NB4 (cell line): ENCODE data around the gene CPNE5.
A peak's percentile ranks its signal among the peaks of the same experiment; 100 is the strongest.

ENCODE experiments used
- DNase-seq: peaks from one replicate; pipeline ENCODE4 v3.0.0; 2010; ENCODE audit warnings: low read depth
- H3K4me3 ChIP-seq: one replicate; pipeline ENCODE4 v1.5.1; 2011; ENCODE audit warnings: mild to moderate bottlenecking, low read depth, low read length, moderate library complexity
- MYC ChIP-seq: IDR thresholded peaks from 2 replicates; pipeline ENCODE4 v1.6.1; 2011; ENCODE audit warnings: low read depth, low read length
- POLR2A ChIP-seq: IDR thresholded peaks from 2 replicates; pipeline ENCODE4 v1.6.1; 2011; ENCODE audit warnings: mild to moderate bottlenecking; ENCODE audit not compliant: insufficient read length; ENCODE audit errors: extremely low read depth
- TF ChIP-seq, protein P1 (sequence below): IDR thresholded peaks from 2 replicates; pipeline ENCODE4 v1.6.1; 2011; ENCODE audit warnings: low read depth, low read length
- TF ChIP-seq, protein P2 (sequence below): IDR thresholded peaks from one replicate; pipeline ENCODE4 v1.5.1; 2012; ENCODE audit warnings: low read depth, low read length

Gene CPNE5

DNA sequence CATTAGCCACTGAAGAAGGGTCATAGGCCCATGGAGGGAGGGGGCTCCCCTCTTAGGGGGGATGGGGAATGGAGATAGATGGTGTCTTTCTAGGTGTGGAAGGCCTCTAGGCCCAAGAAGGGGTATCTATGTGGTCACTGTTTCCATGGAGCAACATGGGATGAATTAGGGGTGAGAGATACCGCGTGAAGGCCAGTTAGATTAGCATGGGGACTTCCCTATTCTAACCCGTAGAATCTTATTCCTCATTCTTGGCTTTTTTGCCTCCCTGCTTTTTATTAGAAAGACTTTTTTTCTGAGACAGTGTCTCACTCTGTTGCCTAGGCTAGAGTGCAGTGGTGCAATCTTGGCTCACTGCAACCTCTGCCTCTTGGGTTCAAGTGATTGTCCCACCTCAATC lies 138.4 kb downstream of the CPNE5 start:
- peak overlapping the region; percentile 97 for H3K4me3 ChIP-seq
- TF ChIP-seq, protein P1, sequence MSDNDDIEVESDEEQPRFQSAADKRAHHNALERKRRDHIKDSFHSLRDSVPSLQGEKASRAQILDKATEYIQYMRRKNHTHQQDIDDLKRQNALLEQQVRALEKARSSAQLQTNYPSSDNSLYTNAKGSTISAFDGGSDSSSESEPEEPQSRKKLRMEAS, result no peak
- TF ChIP-seq, protein P2, sequence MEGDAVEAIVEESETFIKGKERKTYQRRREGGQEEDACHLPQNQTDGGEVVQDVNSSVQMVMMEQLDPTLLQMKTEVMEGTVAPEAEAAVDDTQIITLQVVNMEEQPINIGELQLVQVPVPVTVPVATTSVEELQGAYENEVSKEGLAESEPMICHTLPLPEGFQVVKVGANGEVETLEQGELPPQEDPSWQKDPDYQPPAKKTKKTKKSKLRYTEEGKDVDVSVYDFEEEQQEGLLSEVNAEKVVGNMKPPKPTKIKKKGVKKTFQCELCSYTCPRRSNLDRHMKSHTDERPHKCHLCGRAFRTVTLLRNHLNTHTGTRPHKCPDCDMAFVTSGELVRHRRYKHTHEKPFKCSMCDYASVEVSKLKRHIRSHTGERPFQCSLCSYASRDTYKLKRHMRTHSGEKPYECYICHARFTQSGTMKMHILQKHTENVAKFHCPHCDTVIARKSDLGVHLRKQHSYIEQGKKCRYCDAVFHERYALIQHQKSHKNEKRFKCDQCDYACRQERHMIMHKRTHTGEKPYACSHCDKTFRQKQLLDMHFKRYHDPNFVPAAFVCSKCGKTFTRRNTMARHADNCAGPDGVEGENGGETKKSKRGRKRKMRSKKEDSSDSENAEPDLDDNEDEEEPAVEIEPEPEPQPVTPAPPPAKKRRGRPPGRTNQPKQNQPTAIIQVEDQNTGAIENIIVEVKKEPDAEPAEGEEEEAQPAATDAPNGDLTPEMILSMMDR, result no peak
- TF ChIP-seq POLR2A (no peak), MYC (no peak)
- DNase-seq, result peak; percentile 74

DNA sequence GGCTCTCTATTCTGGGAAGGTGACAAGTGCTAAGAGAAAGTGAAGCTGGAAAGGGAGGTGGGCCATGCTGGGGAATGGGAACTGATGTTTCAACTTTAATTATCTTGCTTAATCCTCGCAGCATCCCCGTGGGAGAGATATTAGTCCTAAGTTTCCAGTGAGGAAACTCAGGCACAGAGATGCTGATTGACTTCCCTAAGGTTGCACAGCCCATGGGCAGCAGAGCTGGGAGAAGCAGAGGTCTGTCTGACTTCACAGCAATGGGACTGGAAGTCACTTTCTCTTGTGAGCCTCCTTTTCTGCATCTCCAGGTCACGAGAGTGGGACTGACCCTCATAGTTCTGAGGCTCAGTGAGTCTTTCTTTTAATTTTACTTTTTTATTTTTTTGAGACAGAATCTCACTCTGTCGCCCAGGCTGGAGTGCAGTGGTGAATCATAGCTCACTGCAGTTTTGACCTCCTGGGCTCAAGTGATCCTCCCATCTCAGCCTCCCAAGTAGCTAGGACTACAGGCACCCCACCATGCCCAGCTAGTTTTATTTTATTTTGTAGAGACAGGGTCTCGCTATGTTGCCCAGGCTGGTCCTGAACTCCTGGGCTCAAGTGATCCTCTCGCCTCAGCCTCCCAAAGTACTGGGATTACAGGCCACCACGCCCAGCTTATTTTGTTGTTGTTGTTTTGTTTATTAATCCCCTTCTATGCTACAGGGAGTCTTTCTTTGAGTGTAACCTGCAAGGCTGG lies 139.0 kb downstream of the CPNE5 start:
- H3K4me3 ChIP-seq, result peak overlapping the region; percentile 97
- TF ChIP-seq, protein P1, result no peak
- TF ChIP-seq, protein P2, result no peak
- no peak for TF ChIP-seq POLR2A
- TF ChIP-seq MYC, result no peak
- no peak for DNase-seq

DNA sequence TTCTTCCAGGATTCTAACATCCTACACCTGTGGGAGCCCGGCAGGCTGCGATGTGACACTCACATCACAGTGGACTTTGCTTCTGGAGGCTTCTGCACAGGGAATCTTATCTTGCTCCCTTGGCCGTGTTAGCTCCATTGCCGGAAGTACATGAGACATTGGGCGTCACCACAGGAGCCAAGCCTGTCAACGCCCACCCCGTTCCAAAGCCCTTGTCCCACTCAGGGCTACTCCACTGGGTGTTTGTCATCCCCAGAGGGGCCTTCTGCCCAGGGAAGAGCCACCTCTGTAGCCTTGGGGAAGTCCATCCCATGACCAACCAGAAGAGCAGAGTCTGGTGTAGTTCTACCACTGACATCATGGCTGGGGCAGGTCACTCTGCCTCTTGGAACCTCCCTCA lies 139.9 kb downstream of the CPNE5 start:
- H3K4me3 ChIP-seq, result peak overlapping the region; percentile 97
- DNase-seq, result no peak
- no peak for TF ChIP-seq MYC
- TF ChIP-seq, protein P1, result no peak
- TF ChIP-seq, protein P2, result no peak
- no peak for TF ChIP-seq POLR2A

DNA sequence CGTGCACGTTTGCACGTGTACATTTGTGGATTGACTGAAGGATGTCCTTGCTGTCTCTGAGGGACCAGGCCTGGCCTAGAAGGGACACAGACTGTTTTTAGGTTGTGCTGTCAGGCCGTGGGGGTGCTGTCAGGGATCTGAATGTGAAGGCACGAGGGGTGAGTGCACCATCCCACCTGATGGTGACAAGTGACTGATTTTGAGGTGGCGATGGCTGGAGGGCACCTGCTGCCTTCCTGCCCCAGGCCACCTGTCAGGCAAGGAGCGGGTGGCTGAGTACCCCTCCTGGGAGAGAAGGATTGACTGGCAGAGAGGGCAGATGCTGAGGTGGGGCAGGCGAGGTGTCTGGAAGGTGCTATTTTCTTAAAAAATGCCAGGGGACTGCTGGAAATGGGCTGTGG lies 140.4 kb downstream of the CPNE5 start:
- DNase-seq, result no peak
- no peak for TF ChIP-seq POLR2A
- TF ChIP-seq, protein P2, result no peak
- TF ChIP-seq, protein P1, result no peak
- no peak for TF ChIP-seq MYC
- peak overlapping the region; percentile 97 for H3K4me3 ChIP-seq

DNA sequence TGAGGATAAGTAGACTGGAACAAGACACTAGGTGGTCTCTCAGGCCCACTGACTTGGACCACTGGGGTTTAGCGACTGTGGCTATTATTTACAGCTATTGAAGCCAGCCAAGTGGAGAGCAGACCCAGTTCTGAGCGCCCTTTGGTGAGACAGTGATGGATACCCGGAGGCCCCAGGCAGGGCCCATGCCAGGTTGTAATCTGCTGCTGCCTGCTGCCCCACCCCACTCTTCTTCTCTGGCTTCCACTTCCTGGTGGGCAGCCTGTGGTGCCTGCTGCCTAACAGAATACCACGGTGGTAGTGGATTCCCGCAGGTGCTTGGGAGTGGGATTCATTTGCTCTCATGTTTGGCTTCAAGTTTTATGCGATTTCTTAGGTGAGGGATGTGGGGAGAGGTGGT lies 141.0 kb downstream of the CPNE5 start:
- peak overlapping the region; percentile 97 for H3K4me3 ChIP-seq
- TF ChIP-seq, protein P1, result no peak
- TF ChIP-seq POLR2A, result no peak
- TF ChIP-seq, protein P2, result no peak
- no peak for TF ChIP-seq MYC
- DNase-seq, result no peak

DNA sequence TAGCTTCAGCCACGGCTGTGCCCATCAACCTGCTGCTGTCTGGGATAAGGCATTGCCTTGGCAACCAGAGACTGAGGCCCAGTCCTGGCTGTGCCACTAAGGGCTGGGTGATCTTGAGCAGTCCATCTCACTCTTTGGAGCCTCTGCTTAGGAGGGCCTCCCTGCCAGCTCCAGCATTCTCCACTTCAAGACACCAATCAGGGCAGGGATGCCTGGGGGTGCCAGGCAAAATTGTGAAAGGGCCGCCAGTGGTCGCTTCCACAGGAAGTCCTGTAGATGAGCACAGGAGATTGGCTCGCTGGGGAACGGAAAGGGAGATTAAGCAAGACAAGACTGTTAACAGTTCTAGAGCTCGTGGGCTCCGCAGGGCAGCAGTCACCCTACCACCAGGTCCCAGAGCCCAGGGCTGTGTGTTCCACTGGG lies 141.8 kb downstream of the CPNE5 start, which contains the start of gene RAB44:
Gene RAB44, plus strand, starts transcription at position 346 of the 423 bp plus-strand sequence. CDS start 6,410 bp downstream, outside the sequence.
- peak; percentile 96 for DNase-seq
- TF ChIP-seq, protein P2, result no peak
- TF ChIP-seq, protein P1, result peak; percentile 86
- peak; percentile 93 for TF ChIP-seq POLR2A
- TF ChIP-seq MYC, result peak; percentile 92

More for the DNA sequence above, 141.8 kb downstream of the CPNE5 start, which contains the start of gene RAB44:
- peak within 1 kb of the TSS; percentile 97 for H3K4me3 ChIP-seq
